Eye (tissue), 1 donor: ENCODE results near the gene CST7.

Experiments
- DNase-seq: peaks from one replicate; pipeline ENCODE4 v3.0.0-alpha.2; 2015

CST7 gene

DNA sequence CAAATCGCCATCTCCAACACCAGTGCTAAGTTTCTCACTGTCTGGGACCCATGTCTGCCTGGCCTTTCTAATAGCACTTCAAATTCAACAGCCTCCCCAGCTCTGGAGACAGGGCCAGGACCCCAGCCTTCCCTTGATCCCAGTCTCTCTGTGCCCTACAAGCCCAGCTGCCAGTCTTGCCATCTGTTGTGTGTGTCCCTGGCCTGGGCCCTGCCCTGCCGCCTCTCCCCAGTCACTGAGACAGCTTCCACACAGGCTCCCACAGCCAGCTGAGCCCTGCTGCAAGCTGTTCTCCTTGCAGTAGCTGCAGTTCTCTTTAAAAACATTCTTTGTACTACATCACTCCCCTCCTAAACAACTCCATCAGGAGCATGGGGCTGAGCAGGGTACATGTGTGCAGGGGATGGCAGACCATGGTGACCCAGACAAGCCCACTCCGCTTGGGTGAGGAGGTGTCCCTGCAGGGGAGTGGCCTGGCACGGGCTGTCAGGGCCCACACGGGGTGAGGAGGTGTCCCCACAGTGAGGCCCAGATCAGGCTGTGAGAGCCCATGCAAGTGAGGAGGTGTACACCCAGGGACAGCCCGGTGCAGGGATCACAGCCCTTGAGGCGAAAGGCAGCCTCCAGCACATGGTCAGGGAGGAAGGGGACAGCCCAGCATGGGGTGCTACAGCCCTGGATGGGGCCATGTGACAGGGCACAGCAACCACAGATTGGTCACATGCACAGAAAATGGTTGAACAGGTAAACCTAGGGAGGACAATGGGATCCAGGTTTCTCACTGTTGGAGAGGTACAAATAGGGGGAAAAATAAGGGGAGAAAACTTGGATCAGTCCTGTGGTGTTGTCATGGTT lies 16.2 kb downstream of the CST7 start:
- no peak for DNase-seq

DNA sequence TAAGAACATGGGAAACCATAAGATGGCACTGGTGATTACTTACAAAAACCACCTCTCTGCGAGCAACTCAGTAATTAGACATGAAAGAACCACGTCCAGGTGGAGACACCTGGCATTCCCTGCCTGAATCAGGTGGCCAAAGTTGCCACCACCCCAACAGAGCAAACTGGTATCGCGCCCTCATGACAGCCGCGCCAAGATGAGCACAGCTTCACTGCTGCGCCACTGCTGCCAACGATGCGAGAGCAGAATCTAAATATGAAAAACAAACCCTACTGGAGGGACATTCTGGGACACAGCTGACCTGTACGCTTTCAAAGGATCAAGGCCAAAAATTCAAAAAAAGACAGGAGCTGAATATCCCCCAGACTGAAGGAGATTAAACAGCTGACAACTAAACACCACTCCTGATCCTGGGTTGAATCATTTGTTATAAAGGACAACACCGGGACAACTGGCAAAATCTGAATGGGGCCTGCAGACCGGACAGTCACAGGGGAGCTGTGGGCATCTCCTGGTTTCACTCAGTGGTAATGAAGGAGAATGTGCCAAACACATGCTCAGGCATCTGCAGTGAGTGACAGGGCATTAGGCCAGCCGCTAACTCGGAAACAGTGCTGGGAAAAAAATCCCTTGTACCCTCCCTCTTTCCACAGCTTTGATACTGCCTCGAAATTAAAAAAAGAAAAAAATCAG lies 17.4 kb downstream of the CST7 start:
- no peak for DNase-seq

DNA sequence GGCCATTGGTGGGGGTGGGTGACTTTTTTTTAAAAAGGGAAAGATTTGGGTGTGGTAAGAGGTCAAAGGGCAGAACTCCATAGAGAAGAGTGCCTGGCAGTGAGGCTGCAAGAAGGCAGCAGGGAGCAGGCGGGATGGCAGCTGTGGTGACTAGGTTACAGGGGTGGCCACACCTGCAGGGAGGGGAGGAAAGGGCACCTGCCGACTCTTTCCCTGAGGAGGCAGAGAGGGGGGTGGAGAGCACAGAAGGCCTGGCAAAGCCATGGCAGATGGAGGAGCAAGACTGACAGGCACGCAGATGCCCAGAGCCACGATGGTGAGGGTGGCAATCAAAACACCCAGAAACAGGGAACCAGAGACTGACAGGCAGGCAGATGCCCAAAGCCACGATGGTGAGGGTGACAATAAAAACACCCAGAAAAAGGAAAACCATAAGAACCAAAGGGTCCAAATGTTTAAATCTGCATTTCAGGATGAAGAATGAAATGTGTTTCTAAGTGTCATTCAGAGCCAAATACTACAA lies 19.3 kb downstream of the CST7 start:
- DNase-seq = no peak

DNA sequence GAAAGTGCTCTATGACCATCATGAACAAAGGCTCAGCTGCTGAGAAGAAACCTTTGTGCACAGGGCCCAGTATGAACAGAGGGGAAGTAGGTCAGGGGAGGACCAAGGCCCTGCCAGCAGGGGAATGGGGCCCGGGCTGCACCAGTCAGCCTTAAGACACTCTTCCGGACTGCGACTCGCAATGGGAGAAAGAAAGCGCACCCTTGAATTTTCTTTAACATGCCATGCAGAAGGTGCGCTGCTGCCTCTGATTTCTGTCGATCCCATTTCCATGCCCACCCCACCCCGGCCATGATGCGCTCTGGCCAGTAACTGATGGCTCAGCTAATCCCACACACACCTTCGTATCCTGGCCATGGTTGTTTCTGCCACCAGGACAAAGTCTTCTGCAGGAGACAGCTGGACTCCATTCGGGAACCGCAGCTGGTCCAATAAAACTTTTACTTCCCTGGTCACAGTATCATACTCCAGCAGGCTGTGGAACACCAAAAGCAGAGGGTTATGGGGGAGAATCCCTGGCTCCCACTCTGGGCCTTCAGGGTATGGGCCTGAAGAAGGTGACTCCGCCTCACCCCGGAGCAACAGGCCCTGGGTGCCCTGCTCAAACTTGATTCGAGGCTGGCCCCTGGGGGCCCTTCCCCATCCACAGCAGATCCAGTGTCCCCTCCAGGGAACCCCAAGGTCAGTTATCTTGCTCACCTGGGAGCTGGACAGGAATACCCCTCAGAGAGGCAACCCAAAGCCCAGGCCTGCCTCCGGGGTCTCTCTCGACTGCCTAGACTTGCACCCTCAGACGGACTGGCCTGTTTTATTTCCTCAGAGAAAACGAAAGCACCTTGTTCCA lies 20.3 kb downstream of the CST7 start:
- DNase-seq = no peak

DNA sequence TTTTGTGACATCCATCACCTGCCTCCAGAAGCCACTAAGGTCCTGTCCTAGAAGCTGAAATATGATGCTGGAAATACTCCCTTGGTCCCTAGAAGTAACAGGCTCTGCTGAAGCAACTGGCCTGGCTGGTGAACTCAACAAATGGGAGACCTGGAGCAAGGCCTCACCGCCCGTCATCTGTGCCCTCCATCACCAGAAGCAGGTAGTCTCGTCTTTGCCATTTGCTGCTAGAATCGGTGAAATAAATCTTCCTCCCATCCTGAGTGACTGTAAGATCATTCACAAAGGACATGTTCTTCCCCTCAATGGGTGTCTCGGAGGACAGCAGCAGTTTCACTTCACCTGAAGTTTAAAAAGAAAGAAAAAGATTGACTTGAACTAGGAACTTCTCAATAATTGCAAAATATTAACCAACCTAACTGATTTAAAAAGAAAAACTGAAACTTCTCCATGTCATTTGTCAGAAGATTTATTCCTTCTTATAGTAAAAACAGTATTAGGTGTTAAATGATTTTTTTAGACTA lies 21.0 kb downstream of the CST7 start:
- DNase-seq = no peak

DNA sequence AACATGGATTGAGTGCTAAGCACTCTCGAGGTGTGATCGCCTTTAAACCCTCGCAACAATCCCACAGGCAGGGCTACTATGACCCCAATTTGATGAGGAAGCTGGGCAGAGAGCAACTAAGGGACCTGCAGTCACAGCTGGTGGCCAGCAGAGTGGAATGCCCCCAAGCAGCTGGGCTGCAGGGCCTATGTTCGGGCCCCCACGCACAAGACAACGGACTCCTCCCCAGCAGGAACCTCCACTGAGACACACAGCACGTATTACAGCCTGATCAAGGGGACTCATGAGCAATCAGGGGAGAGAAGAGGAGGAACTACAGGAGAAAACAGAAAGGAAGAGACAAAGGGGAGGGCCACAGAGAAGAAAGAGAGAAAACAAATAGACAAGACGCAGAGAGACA lies 21.7 kb downstream of the CST7 start:
- no peak for DNase-seq

DNA sequence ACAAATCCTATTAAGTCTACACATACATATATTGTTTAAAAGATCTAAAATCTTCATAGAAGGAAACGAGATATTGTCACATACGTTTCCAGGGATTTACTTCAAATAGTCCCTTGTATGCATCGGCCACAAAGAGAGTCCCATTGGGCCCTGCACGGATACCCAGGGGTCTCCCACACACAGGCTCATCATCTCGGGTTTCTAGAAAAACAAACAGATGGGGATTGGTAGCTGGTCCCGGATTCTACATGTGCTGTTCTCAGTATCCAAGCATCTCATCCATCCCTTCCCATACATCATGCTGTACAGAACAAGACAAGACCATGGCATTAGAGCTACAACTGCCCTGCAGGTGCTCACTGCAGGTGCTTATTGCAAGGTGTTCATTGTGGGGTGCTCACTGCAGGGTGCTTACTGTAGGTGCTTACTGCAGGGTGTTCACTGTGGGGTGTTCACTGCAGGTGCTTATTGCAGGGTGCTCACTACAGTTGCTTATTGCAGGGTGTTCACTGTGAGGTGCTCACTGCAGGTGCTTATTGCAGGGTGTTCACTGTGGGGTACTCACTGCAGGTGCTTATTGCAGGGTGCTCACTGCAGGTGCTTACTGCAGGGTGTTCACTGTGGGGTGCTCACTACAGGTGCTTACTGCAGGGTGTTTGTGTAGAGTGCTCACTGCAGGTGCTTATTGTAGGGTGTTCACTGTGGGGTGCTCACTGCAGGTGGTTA lies 22.5 kb downstream of the CST7 start:
- DNase-seq = no peak

DNA sequence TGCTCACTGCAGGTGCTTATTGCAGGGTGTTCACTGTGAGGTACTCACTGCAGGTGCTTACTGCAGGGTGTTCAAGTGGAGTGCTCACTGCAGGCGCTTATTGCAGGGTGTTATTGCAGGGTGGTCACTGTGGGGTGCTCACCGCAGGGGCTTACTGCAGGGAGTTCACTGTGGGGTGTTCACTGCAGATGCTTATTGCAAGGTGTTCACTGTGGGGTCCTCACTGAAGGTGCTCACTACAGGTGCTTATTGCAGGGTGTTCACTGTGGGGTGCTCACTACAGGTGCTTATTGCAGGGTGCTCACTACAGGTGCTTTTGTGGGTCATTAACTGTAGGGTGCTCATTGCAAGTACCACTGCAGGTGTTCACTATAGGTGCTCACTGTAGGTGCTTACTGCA lies 23.3 kb downstream of the CST7 start:
- no peak for DNase-seq

DNA sequence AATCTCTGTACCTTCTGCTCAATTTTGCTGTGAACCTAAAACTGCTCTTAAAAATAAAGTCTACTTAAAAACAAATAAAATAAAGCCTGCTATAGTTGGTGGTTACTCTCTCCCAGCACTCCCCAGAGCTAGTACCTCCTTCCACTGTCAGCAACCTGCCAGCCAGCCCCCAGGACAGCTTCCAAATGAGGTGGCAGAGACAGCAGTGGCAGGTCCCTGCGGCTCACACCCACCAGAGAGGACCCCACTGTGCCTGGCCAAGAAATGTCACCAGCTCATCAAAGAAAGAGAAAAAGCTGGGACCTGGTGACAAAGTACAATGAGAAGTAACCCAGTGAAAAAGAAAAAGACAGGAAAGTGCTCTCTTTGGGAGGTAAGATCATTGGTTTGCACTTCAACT lies 28.3 kb downstream of the CST7 start:
- no peak for DNase-seq

DNA sequence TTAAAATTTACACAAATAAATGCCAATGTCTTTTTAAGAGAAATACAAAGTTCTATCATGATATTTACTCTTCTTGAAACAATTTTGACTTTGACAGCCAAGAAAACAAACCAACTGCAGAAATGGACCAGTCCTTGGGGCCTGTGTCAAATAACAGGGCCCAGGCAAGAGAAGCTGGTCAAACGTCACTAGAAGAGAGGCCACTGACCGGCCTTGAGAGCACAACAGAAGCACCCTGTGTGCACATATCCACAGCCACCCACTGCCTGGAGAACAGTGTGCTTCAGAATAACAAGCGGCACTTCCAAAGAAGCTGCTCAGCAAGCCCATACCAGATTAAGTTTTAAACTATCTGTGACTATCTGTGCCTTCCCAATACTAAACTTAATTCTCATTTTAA lies 28.7 kb downstream of the CST7 start:
- DNase-seq = no peak

DNA sequence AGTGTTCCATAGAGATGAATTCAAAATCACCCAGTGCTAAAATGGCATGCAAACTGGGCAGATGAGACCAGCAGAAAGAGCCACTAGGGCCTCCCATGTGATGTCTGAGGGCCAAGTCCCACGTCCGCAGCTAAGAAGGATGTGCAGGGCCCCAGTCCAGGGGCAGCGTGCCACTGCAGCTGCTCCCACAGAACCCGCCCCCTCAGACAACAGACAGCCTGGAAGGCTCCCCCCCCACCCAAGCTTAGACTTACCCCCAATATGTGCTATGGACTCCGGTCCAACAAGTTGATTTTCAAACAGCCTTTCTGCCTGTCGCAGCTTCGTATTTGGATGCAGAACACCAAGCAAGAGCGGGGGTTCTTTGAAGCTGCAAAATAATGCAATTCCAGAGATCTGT lies 29.4 kb downstream of the CST7 start:
- no peak for DNase-seq

DNA sequence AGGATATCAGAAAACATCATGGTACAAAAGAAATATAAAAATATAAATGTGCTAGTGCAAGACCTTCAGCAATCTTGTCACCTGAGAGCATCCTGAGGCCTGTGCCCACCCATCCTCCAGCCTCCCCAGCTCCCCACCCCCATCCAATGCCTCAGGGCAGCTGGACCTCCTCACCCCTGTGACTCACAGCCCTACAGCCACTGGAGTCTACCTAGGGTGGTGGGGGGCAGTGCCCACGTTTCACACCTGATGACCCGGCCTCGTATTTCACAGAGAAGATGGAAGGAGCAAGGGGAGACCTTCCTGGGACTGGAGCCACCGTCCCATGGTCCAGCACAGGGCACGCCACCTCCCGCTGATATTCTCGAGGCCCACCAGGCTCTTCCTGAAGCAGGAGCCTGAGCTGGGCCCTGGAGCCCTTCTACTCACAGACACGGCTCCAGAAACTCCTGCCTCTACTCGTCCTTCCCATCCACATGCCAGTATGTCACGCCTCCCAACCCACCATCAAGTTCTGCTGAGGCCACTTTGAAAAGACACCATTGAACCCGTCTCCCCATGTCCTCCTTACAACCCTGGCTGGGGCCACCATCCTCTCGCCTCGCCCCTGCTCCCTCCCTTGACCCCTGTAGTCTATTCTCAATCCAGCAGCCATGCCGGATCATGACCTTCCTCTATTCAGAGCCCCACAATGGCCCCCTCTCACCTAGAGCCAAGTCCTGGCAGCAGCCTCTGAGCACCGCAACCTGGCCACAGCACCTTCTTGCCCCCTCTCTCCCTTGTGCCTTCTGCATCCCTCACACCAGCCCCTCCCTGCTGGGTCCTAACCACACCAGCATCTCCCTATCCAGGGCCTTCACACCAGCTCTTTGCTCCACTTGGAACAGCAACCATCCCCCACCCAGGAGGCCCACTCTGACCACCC lies 30.2 kb downstream of the CST7 start:
- no peak for DNase-seq

DNA sequence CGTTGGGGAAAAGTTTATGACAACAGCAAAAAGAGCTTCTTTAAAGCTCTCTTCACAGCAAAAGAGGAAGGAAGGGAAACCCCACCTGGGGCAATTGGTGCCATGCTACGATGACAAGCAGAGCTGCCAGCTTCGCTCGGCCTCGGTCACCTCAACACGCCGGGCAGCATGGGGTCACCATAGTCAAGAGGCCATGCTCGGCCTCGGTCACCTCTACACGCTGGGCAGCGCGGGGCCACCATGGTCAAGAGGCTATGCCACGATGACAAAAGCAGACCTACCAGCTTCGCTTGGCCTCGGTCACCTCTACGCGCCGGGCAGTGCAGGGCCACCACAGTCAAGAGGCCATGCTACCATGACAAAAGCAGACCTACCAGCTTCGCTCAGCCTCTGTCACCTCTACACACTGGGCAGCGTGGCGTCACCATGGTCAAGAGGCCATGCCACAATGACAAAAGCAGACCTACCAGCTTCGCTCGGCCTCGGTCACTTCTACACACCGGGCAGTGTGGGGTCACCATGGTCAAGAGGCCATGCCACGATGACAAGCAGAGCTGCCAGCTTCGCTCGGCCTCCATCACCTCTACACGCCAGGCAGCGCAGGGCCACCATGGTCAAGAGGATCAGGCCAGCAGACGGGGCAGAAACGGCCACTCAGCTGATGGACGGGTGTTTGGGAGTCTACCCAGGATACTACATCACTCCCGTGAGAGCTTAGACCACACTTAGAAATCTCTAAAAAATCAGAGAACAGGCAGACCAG lies 31.4 kb downstream of the CST7 start:
- DNase-seq = no peak

DNA sequence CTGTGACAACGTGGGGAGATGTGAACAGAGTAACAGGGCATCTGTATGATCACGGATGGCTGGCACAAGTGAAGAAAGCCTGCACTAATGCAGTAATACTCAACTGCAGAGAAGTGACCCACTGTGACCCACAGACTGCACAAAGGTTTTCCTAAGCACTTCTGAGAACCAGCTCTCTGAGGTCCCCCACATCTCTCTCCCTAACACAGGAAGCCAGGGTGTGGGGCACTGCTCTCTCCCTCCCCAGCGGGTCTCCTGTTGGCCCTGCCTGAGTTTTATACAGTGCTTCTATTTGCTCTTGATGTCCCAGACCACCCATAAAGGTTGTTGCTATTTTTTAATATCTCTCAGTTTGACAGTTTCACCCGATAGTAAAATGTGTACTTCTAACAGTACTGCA lies 32.2 kb downstream of the CST7 start:
- DNase-seq = no peak

DNA sequence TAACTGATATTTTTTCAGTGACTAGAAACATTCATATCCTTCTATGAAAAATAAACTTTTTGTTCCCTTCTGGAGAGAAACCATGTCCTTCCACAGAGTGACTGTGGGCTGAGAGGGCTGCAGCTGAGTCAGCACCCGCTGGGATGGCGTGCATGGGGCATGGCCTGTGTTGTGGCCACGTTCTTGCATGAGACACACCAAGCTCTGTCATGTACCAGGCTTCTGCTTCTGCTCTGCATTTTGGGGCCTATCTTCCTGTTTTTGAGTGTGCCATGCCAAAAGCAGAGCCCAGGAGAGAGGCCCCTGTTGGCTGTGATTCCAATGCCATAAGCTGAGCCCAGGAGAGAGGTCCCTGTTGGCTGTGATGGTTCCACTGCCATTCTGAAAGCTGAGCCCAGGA lies 32.7 kb downstream of the CST7 start:
- no peak for DNase-seq

DNA sequence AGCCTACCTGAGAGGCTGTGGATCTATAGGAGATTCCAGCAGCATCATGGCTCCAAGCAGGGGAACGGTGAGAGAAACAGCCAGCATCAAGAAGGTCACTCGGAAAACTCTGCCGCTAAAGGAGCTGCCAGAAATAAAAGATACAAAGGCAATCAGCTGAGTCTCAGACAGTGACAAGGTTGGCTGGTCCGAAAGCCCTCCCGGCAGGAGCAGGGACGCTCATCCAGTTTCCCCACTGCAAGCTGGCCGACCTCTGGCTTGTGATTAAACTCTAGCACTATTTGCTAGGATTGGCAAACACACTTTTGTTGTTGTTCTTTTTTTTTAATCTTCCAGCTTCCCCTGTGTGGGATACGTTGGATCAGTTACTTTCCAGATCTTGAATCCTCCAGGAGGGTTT lies 34.8 kb downstream of the CST7 start:
- DNase-seq = no peak

DNA sequence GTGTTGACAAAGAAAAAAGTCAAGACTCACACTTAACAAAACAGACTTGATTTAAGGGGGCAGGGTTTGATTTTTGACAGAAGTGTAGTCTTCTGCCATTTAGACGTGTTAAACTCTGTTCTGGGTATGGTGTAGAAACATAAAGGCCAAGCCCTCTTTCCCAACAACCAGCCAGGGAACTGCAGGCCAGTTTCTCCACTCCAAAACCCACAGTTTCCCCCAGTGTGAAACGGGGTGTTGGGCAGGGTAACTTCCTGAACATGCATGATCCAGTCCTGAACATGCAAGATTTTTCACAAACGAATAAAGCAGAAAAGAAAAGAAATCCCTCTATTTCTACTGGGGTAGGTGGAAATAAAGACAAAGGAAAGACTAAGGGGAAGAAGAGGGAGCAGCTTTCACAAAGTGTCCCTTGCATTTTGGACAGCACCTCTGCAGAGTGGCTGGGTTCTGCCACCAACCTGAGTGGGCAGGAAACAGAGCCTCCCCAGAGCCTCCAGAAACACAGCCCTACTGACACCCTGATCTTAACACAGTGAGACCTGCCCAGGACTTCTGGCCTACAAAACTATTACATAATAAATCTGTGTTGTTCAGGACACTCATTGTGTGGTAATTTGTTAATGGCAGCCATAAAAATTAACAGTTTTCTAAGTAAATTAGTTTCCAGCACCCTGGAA lies 36.0 kb downstream of the CST7 start:
- no peak for DNase-seq

DNA sequence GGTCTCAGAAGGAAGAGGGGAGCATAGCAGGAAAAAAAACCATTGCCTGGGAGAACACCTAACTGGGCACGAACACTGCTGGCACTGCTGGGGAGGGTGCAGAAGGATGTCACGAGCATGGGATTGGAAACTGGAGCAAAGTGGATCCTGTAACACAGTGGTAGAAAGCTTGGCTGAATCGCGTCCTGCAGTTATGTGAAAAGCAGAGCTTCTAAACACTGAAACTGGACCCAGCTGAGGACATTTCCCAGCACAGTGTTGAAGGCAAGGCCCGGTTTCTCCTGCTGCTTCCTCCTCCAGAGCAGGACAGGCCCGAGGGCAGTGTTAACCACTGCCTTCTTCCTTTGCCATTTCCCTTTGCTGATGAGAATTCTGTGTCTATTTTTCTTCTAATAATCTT lies 36.7 kb downstream of the CST7 start:
- no peak for DNase-seq

DNA sequence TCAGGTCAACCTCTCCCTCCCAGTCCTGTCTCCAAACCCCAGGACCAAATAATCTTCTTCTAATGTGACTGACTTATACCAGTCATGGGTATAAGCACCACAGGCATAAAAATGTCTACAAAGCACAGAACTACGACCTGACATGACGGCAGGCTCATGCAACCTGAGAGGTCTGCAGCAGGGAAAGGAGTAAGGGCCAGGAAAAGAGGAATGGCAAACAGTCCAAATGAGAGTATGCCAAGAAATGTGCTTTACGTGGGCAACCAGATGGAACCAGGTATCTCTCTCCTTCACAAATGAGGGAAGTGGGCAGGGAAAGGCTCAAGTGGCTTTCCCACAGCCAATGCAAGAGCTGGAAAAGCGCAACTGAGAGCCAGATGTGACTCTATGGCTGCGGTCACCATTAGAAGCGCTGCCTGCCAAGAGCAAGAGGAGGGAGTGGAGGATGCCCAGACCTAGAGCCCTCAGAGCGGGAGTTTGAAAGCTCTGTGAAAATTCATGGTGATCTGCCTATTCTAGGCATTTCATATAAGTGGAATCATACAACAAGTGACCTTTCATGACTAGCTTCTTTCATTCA lies 37.5 kb downstream of the CST7 start:
- DNase-seq = no peak

DNA sequence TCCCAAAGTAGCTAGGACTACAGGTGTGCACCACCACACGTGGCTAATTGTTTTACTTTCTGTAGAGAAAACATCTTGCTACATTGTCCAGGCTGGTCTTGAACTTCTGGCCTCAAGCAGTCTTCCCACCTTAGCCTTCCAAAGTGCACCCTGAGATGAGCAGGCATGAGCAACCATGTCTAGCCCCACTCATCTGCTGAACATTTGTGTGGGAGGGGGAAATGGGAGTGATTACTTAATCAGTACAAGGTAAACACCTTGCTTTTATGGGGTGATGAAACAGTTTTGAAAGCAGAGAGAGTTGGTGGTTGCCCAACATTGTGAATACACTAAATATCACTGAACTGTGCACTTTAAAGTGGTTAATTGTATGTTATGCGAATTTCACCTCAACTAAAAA lies 38.2 kb downstream of the CST7 start:
- DNase-seq = no peak
